GM18951 (cell line): ENCODE results near the gene NOC4L.

Experiments used
- POLR2A ChIP-seq: IDR thresholded peaks from 4 replicates; pipeline ENCODE4 v1.6.1; 2011; ENCODE audit warnings: mild to moderate bottlenecking; ENCODE audit not compliant: insufficient read length, insufficient read depth; ENCODE audit errors: extremely low read depth
- in situ Hi-C: fragments of 300-500 bp; cut with MboI; formaldehyde crosslinking; loops from one replicate; pipeline ENCODE4 v1.12.0; 2022; ENCODE audit warnings: low sequenced_read_pairs, mixed read lengths, inconsistent platforms; ENCODE audit not compliant: unreplicated experiment

NOC4L gene

GRCh38 chr12:132170094-132170636 lies 25.9 kb downstream of the NOC4L start:
- TF ChIP-seq POLR2A, result no peak
- in situ Hi-C loops, result no loop called here

- TF ChIP-seq POLR2A, result no peak
- in situ Hi-C loops, result no loop called here
Observed at GRCh38 chr12:132170637-132171292, 26.5 kb downstream of the NOC4L start.

DNA sequence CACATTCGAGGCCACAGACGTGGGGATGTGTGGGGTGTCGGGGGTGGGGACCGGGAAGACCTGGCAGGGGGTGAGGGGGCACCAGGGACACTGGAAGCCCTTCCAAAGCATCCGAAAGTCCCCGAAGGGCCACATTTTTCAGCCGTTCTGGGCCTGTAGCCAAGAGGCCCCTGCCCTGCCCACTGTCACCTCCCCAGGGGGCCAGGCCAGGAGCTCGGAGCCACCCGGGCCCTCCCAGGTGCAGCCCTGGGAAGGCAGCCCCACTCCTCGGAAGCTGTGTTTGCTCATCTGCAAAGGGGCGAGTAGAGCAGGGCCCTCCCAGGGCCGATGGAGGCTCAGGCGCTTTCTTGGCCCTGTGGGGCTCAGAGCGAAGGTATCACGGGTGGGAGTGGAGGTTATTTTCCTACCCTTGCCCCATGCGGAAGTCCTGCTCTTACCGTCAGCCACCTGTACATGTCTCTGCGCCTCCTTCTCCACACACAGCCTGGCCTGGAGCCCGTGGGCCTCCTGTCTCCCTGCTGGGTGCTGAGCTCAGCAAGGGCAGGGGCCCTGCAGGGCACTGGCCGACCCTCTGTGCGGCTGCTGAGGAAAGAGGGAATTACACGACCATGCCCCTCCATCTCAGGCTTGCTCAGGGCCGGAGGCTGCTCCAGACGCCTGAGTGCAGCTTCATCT lies 27.2 kb downstream of the NOC4L start:
- in situ Hi-C loops, result no loop called here
- TF ChIP-seq POLR2A, result no peak

DNA sequence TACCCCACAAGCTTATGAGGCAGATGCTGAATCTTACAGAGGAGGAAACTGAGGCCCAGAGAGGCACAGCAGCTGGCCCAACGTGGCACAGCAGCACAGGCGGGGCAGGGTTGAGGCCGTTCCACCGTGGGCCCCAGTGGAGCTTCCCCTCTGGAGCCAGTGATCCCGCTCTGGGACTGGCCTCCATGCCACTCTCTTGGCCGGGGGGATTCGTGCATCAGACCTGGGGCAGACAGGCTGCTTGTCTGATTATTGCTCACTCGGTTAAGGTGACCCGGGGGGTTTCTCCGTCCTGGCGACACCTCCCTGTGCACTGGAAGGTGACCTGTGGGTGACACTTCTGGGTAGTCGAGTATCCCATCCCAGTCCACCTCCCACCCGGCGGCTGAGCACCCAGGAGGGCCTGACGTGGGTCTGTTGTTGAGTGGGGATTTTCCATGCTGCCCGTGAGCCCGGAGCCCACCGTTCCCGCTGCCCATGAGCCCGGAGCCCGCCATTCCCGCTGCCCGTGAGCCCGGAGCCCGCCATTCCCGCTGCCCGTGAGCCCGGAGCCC lies 27.8 kb downstream of the NOC4L start:
- in situ Hi-C loops, result no loop called here
- TF ChIP-seq POLR2A, result no peak

GRCh38 chr12:132172619-132173018 lies 28.4 kb downstream of the NOC4L start:
- in situ Hi-C loops, result no loop called here
- no peak for TF ChIP-seq POLR2A

GRCh38 chr12:132173135-132174014 lies 29.1 kb downstream of the NOC4L start:
- in situ Hi-C loops, result no loop called here
- TF ChIP-seq POLR2A, result no peak

DNA sequence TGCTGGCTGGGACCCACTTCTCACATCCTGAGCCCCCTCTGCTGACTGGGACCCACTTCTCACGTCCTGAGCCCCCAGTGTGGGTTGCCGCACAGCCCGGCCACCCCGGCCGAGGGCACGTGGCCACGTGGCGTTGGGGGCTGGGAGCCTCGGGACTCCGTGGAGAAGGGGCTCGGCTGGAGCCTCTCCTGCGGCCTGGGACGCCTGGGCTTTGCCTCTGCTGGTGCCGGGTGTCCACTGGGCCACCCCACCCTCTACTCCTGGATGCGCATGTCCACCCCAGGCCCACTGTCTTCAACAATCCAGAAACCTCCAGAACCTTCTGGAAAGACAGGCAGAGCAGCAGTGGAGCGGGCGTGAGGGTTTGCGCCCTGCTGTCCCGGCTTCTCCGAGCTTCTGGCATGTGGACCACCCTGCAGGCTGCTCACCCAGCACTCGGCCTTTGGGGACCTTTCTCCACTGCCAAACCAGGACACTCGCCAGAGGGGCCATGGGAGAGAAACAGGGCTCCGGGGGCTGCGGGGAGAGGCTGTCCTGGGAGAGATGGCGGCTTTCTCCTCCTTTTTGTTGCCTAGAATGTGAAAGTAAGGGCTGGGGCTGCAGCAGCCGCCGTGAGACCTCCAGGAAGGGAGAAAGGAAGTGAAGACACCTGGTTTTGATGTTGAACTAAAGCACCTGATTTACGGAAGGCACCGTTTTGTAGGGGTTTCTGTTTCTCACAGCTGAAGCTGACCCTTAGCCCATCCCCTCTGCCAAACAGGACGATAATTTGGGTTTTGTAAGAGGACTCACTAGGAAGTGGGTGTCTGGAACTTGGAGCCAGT lies 30.0 kb downstream of the NOC4L start:
- no peak for TF ChIP-seq POLR2A
- in situ Hi-C loops, result no loop called here

- in situ Hi-C loops, result no loop called here
- no peak for TF ChIP-seq POLR2A
Observed at GRCh38 chr12:132174839-132175490, 30.7 kb downstream of the NOC4L start.

DNA sequence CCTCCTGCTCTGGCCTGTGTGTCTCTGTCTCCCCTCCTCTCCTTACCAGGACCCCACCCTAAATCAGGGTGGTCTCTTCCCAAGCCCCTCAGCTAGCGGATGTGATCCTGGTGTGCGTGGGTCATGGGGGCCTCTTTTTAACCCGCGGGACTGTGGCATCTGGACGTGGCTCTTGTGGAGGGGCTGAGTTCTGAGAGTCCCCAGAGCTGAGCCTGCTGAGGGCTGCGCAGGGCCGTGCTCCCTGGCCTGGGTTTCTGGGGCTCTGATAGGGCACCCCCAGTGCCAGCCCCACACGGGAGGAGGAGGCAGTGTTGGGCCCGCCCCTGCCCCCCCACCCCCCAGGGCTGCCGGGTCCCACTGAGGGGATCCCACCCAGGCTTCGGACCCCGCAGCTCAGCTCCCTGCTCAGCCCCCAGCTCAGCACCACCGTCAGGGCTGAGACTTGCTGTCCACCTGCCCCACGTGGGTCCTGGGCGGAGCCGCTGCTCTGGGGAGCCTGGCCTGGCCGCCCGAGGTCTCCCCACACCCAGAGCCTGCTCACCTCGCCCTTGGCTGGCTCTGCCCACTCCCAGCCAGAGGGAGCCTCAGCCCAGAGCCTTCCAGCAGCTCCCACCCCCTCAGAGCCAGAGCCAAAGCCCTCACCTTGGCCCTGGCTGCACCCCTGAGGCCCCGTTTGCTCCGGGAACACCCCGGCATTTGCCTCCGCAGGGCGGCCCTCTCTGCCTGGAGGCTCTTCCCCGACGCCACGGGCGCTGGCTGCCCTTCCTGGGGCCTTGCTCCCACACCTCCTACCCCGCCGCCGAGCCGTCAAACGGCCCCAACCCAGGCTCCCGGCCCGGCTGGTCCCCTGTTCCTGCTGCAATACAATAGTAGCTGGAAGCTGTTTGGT lies 31.5 kb downstream of the NOC4L start:
- no peak for TF ChIP-seq POLR2A
- in situ Hi-C loops, result no loop called here

DNA sequence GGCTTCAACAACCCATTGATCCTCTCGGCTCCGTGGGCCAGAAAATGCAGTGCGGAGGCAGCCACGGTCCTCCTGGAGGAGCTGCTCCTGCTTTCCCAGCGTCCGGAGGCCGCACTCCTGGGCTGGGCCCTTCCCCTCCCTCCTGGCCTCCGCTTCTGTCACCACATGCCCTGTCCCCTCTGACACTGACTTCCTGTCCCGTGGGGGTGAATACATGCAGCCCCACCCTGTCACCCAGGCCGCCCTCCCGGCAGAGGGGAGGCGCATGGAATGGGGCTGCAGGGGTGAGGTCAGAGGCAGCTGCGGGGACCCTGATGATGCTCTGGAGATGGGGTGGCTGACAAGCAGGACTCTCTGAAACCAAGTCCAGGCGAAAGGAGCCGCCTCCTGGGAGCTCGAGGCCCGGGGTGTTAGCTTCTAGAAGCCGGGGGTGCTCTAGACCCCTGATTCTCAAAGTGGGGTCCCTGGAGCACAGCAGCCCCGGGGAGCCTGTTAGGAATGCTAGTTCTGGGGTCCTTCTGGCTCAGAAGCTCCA lies 32.2 kb downstream of the NOC4L start:
- in situ Hi-C loops, result no loop called here
- no peak for TF ChIP-seq POLR2A
